Head of caudate nucleus (tissue), 42 donors: Measurements from ENCODE around the gene ANKRD12.
A peak's percentile ranks its signal among the peaks of the same experiment; 100 is the strongest.

ENCODE experiments used
- DNase-seq, 42 donors: peaks; one replicate each; pipeline versions ENCODE4 v3.0.0 to v3.0.0-alpha.2; 2020 to 2021; ENCODE audit warnings: mixed read lengths in 7 of 42
- intact Hi-C: fragments of 100-400 bp; cut with DNase I; formaldehyde crosslinking; loops from one replicate; pipeline ENCODE4 v1.15.0; 2022

The ANKRD12 gene

GRCh38 chr18:9304388-9305070, 167.9 kb downstream of the ANKRD12 start:
- no peak for DNase-seq
- intact Hi-C loops: no loop called here

GRCh38 chr18:9319333-9319732, 182.8 kb downstream of the ANKRD12 start:
- intact Hi-C loops: no loop called here
- no peak for DNase-seq

GRCh38 chr18:9321017-9321452, 184.5 kb downstream of the ANKRD12 start:
- no peak for DNase-seq
- intact Hi-C loops: no loop called here

GRCh38 chr18:9321736-9322135, 185.2 kb downstream of the ANKRD12 start:
- intact Hi-C loops: no loop called here
- DNase-seq: no peak

- intact Hi-C loops: no loop called here
These were observed 186.2 kb downstream of the ANKRD12 start for GRCh38 chr18:9322744-9323143.

GRCh38 chr18:9323750-9324445, 187.3 kb downstream of the ANKRD12 start:
- intact Hi-C loops: no loop called here
- no peak for DNase-seq

More at GRCh38 chr18:9322744-9323143, 186.2 kb downstream of the ANKRD12 start:
- no peak for DNase-seq

- intact Hi-C loops: no loop called here
- no peak for DNase-seq
These were observed 189.1 kb downstream of the ANKRD12 start for GRCh38 chr18:9325716-9326115.

GRCh38 chr18:9328776-9329175, 192.2 kb downstream of the ANKRD12 start:
- intact Hi-C loops: no loop called here
- no peak for DNase-seq

- DNase-seq: no peak
- intact Hi-C loops: no loop called here
These were observed 192.9 kb downstream of the ANKRD12 start for GRCh38 chr18:9329471-9329870.

- intact Hi-C loops: no loop called here
- DNase-seq: peak in 5 of 42 donors; percentile 16 to 53 (median 20)
These were observed 193.8 kb downstream of the ANKRD12 start for GRCh38 chr18:9330419-9330818.

GRCh38 chr18:9333441-9334328, 197.1 kb downstream of the ANKRD12 start:
- intact Hi-C loops: no loop called here
- peak in 37 of 42 donors; percentile 11 to 67 (median 44) for DNase-seq

GRCh38 chr18:9334329-9334972, 197.9 kb downstream of the ANKRD12 start, which contains the start of gene TWSG1:
TWSG1 (plus strand) TSS chr18:9334773; CDS start chr18:9337230, 2,457 bp downstream.
- intact Hi-C loops: no loop called here
- DNase-seq: peak; percentile 69 to 97 (median 93)

- peak in 37 of 42 donors; percentile 14 to 71 (median 45) for DNase-seq
- intact Hi-C loops: loop anchor here (5.0 kb wide), 1 partner anchor 142 kb away; the partner anchor contains the start of gene RALBP1
These were observed 198.6 kb downstream of the ANKRD12 start for GRCh38 chr18:9334973-9335696.
